ENCODE measurements around the gene PIGP.

GRCh38 chr21:37060296-37060695, 12.6 kb downstream of the PIGP start:
- TF ChIP-seq KLF13 (tag; IDR thresholded peaks at IDR 0.05; ENCODE audit: borderline replicate concordance, low read depth) (no peak), CTCF (IDR thresholded peaks at IDR 0.05 in 2 of 3, conservative IDR thresholded peaks at IDR 0.05 in 1 of 3; ENCODE audit: insufficient read depth in 2 of 3, low read depth in 1 of 3, low read length in 3 of 3) (no peak; a peak in 1 of 6 replicates), CAMTA2 (CRISPR knock-in tag; conservative IDR thresholded peaks at IDR 0.05) (no peak), CBX5 (IDR thresholded peaks at IDR 0.05; ENCODE audit: borderline replicate concordance, low read depth) (no peak), ZNF146 (CRISPR knock-in tag; IDR thresholded peaks at IDR 0.05; ENCODE audit: unreplicated experiment) (no peak), ELF2 (CRISPR knock-in tag; IDR thresholded peaks at IDR 0.05) (no peak), EP300 (IDR thresholded peaks at IDR 0.05; ENCODE audit: low read length) (no peak), CGGBP1 (CRISPR knock-in tag; IDR thresholded peaks at IDR 0.05) (no peak), EZH2 (IDR thresholded peaks at IDR 0.05; ENCODE audit: borderline replicate concordance, low read depth, low read length) (no peak)

All from K562 (cell line).